Fibroblast of skin of back (primary cell): ENCODE data around the gene ARHGAP22.

Experiments used
- DNase-seq: peaks from one replicate; pipeline ENCODE4 v3.0.0-alpha.2; 2013

The ARHGAP22 gene

DNA sequence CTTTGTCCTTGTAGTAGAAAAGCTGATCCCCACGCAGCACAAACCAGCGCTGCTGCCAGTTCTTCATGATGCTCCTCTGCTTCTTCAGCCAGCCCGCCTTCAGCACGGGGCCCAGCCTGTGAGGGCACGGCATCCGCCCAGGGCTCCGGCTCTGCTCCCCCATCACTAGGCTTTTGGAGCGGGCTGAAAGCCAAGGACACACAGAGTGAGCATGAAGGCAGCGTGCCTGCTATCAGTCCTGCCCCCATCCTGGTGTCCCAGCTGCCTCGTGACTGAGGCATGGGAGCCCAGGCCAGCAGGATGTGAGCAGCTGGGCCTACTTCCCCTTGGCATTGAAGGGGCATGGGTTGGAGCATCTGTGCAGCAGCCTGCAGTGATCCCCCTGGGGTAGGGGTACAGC is 21.9 kb downstream of the ARHGAP22 start:
- DNase-seq: no peak

DNA sequence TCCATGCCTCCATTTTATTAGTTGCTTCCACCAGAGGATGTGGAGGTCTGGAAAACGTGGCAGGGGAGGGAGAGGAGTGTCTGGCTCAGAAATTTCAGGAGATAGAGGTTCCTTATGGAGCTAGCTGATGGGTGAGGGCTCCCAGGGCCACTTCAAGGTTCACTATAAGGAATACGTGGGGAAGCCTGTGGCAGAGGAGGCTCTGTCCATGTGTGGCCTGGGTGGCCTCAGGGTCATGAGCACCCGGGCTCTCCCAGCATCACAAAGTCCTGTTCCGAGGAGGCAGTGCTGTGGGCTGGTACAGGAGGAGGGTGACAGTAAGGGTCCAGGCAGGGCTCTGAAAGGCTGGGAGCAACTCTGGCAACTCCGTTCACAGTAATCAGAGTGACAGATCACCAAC is 24.6 kb downstream of the ARHGAP22 start:
- DNase-seq: no peak

DNA sequence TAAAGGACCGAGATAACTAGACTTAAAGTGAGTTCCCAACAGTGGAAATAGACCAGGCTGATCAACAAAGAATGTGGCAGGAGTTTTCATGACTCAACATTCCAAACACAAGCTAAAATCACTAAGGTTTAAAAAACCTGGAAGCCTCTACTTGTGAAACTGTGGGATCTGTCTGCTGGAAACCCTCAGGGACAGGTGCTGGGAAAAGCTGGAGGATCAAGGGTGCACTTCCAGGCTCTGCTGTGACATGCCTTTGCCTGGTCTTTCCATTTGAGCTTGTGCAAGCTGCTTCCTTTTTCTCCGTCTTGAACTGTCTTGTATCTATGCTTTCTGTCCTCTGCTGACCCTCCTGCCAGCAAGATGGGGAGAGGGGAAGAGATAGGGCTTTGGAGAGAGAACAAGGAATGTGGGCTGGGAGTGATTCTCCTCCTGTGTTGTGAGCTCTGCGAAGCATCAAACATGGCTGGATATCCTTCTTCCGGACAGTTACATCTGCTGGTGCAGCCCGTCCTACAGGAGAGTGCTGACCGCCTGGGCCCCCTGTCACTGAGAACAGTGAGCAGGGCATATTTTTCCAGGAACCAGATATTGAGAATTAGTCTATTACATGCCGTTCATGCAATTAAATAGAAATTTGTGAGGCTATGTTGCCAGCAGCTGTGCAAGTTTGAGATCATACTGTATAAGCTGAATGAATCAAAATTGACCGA is 25.5 kb downstream of the ARHGAP22 start:
- peak; percentile 44 for DNase-seq

DNA sequence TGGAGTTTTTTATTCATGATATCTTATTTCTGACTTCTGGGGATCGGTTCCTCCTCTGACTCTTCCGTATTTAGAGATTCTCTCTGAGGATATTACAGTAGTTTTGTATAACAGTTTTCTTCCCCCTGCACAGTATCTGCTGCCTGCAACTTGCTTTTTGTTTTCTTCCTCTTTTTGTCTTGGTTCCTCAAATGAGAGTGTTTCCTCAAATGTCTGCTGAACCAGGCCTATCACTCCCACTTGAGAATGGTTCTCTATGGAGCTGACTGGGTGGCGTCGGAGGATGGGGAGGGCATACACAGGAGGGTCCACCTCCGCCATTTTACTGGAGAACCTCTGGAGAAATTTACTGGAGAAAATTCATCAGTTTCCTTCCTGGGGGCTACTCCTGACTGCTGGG is 27.7 kb downstream of the ARHGAP22 start:
- no peak for DNase-seq

DNA sequence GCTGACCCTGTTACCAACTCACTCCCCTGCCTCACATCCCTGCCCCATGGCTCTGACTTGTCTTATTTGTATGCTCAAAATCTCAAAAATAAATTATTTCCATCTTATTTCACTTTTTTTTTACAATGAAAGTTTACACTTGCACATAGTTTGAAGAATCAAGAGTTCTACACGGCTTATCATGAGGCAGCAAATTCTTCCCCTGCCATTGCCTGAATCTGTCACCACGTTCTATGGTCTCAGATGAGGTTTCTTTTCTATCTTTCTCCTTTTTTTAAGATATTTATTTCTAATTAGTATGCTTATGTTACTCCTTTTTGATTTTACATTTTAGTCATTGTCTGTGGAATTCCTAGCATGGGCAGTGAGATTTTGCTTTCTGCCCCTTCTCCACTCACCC is 28.4 kb downstream of the ARHGAP22 start:
- no peak for DNase-seq

DNA sequence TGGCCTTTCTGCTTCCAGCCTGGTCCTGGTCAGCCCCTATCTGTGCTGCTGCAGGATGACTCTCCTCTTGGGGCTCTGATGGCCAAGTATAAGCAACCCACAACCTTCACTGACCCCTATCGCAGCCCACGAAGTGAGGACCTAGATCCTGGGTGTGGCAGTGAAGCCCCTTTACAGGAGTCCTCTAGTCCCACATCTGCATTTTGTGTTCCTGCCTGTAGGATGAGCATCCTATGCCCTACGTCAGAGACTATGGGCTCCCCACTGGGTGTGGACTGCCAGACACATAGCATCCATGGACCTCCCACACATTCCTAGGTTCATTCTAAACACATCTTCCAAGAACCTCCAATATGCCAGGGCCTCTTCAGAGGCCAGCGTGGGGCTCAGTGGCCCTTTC is 29.0 kb downstream of the ARHGAP22 start:
- DNase-seq: no peak

DNA sequence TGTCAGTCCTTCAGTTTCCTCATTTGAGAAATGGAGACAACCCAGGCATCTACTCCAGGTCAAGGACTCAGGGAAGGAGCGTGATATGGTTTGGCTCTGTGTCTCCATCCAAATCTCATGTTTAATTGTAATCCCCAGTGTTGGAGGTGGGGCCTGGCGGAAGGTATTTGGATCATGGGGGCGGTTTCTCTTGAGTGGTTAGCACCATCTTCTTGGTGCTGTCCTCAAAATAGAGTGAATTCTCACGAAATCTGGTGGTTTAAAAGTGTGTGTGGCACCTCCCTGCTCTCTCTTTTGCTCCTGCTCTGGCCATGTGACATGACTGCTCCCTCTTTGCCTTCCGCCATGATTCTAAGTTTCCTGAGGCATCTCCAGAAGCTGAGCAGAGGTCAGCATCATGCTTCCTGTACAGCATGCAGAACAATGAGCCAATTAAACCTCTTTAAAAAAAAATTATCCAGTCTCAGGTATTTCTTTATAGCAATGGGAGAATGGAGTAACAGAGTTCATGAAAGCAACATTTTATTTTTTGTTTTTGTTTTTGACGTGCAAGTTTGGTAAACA is 30.0 kb downstream of the ARHGAP22 start:
- no peak for DNase-seq

DNA sequence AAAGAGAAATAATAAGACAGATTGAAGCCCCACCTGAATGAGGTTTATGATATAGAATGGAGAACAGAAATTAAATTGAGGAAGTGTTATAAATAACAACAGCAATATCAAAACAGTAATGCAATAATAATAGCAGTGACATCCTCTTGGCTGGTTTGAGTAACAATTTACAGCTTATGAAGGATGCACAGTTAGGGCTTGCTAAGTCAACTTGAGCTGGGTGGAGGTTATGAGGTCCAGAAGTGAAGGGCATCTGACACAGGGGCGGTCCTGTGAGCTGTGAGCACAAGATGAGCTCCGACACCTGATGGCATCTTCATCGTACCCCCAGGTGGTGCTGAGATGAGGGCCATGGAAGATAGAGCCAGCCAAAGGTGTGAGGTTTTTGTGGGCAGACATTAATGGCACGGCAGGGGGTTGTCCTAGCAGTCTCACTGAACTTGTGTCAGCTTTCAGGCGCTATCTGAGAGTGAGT is 30.5 kb downstream of the ARHGAP22 start:
- no peak for DNase-seq

DNA sequence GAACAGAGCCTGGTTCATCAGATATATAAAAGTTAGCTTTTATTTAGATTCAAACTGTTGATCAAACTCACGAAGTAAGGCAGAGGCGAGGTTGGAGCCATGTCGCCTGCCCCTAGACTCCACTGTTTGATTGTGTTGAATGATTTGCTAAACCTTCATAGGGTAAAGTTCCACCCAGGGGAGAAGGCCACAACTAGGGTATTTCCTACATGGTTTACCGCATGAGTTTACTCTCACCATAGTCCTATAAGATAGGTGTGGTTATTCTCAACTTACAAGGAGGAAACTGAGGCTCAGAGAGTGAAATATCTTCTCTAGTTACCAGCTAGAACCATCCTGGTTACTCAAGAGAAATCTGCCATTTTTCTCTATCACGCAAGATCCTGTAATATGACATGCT is 31.8 kb downstream of the ARHGAP22 start:
- DNase-seq: no peak

DNA sequence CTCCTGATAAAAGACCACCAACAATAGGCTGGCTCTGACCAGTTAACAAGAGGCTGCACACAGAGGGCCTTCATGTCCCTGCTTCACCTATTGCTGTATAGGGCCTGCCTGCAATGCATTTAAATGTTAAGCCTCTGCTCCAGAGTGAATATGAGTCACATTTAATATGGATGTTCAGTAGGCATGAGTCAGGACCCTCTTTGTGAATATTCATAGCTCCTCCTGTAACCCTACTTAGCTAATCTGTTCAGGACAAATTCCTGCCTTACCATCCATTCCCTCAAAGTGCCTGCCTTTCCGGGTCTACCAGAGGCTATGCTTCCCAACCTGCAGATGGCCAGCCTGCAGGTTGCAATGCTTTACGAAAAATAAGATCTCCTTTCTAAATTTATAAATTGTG is 32.5 kb downstream of the ARHGAP22 start:
- DNase-seq: peak; percentile 58

DNA sequence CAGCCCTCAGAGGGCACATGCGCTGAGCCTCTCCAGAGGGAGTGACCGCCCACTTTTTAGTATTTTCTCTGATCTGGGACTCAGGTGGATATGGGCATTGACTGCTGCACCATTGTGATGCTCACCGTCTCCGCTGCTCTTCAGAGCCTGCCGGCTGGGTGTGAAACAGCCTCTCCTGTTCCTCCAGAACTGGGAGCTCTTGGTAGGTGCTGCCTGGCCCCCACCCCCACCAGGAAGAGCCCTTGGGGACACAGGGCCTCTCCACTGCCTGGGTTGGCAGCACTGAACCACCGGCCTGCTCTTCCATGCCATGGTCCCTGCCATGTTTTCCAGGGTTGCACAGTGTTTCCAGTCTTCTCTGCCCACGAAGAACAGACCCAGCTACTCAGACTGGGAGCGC is 36.3 kb downstream of the ARHGAP22 start:
- DNase-seq: no peak

DNA sequence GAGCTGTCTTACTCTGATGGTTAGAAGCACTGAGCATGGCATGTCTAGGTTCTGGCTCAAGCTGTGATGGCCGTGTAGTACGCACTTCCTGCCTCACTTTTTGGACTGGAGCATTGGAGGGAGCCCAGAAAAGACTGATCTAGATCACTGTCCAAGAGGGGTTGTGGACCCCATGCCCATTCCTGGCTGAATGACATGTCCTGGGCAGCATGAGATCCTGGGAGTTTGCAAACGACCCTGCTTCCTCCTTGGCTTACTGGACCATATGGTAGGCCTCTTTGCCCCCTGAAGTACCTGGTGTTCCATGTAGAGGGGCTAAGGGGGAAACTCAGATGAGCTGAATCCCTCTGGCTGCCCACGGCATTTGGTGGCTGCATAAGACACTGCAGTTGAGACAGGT is 36.7 kb downstream of the ARHGAP22 start:
- DNase-seq: no peak

DNA sequence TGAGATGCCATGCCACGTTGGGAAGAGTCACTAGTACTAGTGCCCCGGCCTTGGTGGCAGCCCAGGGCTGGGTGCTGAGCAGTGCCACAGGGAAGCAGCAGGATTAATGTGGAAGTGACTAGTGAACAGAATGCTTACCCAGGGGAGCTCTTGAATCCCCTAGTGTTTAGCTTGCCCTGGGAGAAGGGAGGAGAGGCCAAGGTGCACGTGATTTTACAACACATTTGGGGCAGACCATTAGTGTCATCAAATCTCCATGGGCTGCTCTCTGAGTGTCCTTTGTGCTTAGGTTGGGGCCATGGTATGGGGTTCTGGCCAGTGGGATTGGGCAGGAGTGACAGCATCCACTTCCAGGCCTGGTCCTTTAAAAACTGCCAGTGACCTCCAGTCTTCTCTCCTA is 37.5 kb downstream of the ARHGAP22 start:
- DNase-seq: no peak

DNA sequence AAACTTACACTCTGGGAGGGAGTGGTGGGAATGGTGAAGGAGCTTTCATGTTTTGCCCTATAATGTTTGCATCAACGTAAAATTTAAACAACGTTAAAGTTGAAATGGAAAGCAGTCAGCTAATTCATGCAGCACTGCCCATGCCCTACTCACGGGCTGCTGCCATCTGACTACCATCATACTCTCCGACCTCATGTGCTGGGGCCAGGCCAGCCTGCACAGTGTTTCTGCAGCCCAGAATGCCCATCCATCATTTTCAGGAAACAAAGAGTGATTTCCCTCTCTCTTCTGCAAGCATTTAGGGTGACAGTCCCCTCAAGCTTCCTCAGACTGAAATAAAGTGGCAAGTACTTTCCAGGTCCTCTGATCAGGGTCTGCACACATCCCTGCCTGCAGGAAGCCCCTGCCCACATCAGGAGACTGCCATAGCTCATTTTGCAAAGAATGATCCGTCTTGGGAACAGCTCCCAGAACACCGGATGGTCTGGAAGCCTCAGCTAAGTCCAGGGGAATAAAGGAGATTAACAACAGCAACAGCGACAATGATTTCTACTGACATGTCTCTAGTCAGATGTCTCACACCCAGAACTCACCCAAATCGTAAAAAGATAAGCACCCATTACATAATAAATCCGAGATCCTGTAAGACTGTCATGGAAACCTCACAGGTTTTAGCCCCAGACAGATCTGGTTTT is 40.3 kb downstream of the ARHGAP22 start:
- DNase-seq: no peak

DNA sequence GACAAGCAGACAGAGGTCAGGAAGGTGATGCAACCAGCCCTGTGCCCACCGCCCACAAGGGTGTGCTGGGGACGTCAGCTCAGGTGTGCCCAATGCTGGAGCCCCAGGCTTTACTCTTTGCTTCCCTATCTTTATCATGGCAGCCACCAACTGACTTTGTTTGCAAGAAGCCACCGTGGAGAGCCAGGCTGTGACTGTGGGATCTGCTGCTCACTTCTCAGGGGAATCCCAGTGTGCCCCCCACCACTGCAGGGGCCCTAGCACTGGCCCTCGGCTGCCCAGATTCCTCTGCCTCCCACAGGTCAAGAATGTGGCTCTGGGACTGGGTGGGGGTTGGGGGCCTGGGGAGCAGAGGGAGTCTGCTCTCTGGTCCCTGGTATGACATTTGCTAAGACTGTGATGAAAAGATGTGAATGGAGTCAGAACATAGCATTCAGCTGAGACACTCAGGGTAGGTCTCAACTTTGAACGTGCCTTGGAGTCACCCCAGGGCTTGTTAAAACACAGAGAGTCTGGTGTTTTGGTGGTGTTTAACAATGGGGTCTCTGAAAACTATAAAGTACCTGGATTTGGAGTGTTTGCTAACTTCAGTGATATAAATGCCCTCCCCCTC is 47.3 kb downstream of the ARHGAP22 start:
- peak; percentile 8 for DNase-seq

DNA sequence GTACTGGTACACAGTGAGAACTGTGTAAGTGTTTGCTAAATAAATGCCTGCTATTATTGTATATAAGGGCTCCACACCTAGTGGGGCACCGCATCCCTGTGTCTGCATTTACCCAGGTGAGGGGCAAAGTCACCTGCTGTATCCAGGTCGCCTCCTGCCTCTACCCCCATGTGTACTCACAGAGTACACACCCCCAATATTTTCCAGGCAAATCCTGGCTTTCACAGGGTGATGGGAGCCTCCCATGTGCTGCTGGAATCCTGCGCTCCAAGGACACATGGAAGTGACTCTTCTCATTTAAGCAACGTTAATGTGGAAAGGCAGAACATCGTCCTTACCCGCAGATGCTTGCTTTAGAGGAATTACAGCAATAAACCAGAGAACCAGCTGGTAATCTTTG is 48.2 kb downstream of the ARHGAP22 start:
- no peak for DNase-seq

DNA sequence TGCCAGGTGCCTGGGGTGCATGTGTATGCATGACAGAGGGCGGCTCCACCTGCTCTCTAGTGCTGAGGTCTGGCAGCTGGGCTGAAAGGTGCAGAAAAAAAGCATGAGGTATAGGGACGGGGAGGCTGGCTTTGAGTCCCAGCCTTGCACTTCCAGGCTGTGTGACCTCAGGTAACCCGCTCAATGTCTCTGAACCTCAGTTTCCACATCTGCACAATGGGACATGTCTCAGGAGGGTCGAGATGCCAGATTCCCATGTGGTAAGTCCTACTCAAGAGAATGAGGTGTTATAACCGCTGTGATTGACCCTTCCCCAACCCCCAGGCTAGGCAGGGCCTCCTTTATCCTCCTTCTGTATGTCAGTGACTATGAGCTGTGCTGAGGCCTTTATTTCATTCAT is 48.8 kb downstream of the ARHGAP22 start:
- DNase-seq: no peak

DNA sequence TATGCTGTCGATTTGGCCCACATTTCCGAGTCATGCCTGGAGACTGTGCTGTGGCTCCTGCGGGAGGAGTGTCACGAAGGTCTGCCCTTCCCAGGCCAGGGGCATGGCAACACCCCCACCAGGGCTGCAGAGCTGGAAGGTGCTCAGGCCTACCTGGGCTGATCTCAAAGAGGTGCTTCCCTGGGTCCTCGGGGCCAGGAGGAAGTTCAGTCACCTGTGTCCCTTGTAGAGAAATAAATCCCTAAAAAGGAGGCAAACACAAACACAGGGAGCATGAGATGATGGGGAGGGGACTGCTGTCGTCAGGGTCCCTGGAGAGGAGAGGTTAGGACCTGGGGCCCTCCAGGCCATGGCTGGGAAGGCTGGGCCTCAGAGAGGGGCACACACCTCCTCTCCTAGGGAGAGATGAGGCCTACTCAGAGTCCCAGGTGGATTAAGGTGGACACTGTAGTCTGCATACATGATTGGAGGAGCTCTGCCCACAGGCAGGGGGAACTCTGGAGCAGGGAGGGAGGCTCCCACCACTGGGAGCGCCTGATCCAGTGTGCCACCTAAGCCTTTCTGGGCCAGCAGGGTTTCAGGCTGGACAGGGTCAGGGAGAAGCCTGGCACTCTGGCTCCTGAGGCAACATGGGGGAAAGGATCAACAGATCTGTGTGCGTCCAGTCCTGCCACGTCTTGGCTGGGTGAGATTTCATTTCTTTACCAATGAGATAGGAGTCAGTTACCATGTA is 49.4 kb downstream of the ARHGAP22 start:
- no peak for DNase-seq

DNA sequence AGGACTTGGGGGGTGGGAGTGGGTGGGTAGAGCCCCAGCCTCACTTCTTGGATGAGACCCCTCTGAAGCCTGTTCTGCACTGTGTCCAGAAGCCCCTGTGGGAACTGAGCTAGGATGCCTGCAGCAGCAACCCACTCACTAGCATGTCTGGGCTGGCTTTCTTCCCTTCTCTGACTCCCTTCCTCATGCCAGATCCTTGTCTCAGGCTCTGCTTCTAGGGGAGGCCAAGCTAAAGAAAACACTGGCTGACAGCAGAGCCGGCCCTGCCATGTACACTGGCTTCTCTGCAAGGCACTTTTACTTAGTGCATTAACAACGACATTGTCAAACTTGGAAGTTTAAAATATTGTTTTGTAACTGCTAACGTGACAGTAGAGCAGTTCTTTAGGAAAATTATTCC is 50.2 kb downstream of the ARHGAP22 start:
- DNase-seq: no peak

DNA sequence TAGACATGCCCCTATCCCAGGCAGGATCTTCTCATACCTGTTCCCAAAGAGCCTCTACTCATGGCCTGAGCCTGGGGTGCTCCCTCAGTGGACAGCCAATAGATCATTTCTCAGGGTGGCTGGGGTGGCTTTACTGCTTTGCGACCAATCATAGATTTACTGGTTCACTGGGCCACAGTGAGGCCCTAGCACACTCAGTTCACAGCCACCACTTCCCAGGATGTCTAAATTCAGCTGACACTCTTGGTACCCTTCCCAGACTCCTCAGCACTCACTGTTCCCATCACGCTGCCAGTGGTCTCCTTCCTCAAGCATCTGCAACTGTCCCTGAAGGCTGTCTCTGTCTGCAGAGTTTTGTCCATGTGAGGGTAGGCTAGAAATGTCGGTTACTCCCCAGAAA is 50.6 kb downstream of the ARHGAP22 start:
- DNase-seq: no peak

DNA sequence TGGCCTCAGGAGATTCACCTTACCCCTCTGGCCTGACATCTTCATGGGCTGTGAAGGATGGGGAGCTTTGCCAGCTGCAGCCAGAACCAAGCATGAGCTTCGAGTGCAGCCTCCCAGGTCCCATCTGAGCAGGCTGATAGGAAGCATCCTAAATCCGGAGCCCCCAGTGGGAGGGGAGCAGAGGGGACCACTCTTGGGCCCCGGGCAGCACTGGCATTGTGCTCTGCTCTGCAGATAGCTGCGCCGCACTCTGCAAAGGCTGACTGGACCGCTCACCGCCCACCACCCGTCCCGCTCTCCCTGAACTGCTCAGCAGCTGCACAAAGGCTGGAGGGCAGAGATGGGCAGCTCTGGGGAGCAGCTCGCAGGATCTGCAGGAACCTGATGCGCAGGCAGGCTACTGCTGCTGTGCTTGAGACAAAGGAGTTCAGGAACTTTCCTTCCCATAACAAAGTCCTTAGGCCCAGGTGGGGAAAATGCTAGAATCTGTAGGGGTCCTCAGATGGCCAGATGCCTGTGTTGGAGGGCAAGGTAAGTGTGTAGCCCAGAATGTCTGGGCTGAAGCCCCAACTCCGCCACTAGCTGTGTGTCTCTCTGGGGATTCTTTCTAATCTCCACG is 51.8 kb downstream of the ARHGAP22 start:
- no peak for DNase-seq

DNA sequence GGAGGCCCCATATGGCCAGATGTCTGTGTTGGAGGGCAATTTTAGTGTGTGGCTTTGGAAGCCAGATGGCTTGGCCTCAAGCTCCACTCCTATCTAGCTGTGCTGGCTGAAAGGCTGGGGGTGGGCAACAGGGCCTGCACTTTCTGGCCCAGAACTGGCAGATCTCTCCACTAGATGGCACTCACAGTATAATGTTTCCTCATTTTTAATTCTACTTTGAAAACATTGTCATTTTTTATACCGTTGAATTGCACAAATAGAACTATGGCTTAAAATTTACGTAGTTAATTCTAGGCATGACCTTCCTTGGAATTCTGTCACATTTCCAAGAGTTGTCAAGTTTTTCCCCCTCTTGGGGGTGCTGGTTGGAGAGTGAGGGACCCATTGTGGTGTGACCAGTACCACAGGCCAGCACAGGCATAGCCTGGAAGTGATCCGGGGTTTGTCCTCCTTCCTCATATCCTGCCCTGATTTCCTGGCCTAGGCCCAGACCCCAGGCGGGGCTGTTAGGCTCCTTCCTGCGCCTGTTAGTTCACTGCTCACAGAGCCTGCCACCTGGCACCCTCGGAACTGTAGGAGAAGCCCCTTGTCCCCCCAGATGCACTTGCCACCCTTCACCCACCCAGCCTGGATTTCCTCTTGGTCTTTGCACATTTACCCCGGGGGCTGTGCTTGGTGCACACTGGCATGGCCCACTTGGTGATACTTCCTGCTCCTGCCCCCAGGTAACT is 52.8 kb downstream of the ARHGAP22 start:
- peak; percentile 57 for DNase-seq
